HepG2 (cell line): ENCODE measurements around the gene FAF2. TPM values are rescaled to one million over a fixed set of nuclear protein-coding genes. Genes with fewer than 3 reads are reported as not detected.

ENCODE experiments used
- AGO1 ChIP-seq: fragments of 200-400 bp; formaldehyde crosslinking; IDR thresholded peaks from 2 replicates; pipeline ENCODE4 v1.6.1; 2017; ENCODE audit warnings: mild to moderate bottlenecking, low read depth, low read length, moderate library complexity; ENCODE audit not compliant: poor library complexity, severe bottlenecking
- BHLHE40 ChIP-seq: IDR thresholded peaks from 2 replicates; pipeline ENCODE4 v1.6.1; 2011; ENCODE audit warnings: low read length, improper control_type of control experiment
- ELF4 ChIP-seq: sonication (generic); formaldehyde crosslinking; IDR thresholded peaks from 2 replicates; pipeline ENCODE4 v1.5.0; 2020; ENCODE audit warnings: missing genetic modification reagents, mild to moderate bottlenecking, moderate library complexity, borderline replicate concordance
- FOXO4 ChIP-seq: sonication (generic); formaldehyde crosslinking; conservative IDR thresholded peaks from 2 replicates; pipeline ENCODE4 v1.8.1; 2023; ENCODE audit warnings: missing genetic modification reagents
- GRHL1 ChIP-seq: sonication (generic); formaldehyde crosslinking; conservative IDR thresholded peaks from 2 replicates; pipeline ENCODE4 v1.8.0; 2022; ENCODE audit warnings: missing genetic modification reagents
- HDAC1 ChIP-seq: sonication (generic); formaldehyde crosslinking; IDR thresholded peaks from 2 replicates; pipeline ENCODE4 v1.5.1; 2020; ENCODE audit warnings: mild to moderate bottlenecking, missing genetic modification reagents
- HNRNPK ChIP-seq: fragments of 200-400 bp; formaldehyde crosslinking; IDR thresholded peaks from 2 replicates; pipeline ENCODE4 v1.6.1; 2018; ENCODE audit warnings: low read length, low read depth, moderate library complexity, mild to moderate bottlenecking; ENCODE audit not compliant: poor library complexity, severe bottlenecking
- KDM4B ChIP-seq: sonication (generic); formaldehyde crosslinking; IDR thresholded peaks from 2 replicates; pipeline ENCODE4 v1.4.0; 2020; ENCODE audit warnings: missing genetic modification reagents
- MED13 ChIP-seq: sonication (generic); formaldehyde crosslinking; IDR thresholded peaks from 2 replicates; pipeline ENCODE4 v1.5.0; 2020; ENCODE audit warnings: missing genetic modification reagents
- MYC ChIP-seq: sonication (generic); formaldehyde crosslinking; IDR thresholded peaks from 2 replicates; pipeline ENCODE4 v1.9.0; 2021; ENCODE audit warnings: missing genetic modification reagents, borderline replicate concordance
- RNF2 ChIP-seq: fragments of 450-650 bp; conservative IDR thresholded peaks from 2 replicates; pipeline ENCODE4 v1.6.1; 2016; ENCODE audit warnings: low read depth
- TFDP2 ChIP-seq: sonication (generic); formaldehyde crosslinking; IDR thresholded peaks from 2 replicates; pipeline ENCODE4 v1.4.0; 2020; ENCODE audit warnings: missing genetic modification reagents
- THAP8 ChIP-seq: sonication (generic); formaldehyde crosslinking; IDR thresholded peaks from 2 replicates; pipeline ENCODE4 v1.5.1; 2020; ENCODE audit warnings: missing genetic modification reagents, mild to moderate bottlenecking, borderline replicate concordance
- ZNF143 ChIP-seq: sonication (generic); formaldehyde crosslinking; IDR thresholded peaks from 2 replicates; pipeline ENCODE4 v1.4.0; 2020; ENCODE audit warnings: missing genetic modification reagents
- ZNF3 ChIP-seq: IDR thresholded peaks from 2 replicates; pipeline ENCODE4 v1.7.0; 2017; ENCODE audit warnings: inconsistent platforms
- ZNF326 ChIP-seq: sonication (generic); formaldehyde crosslinking; IDR thresholded peaks from 2 replicates; pipeline ENCODE4 v1.4.0; 2020; ENCODE audit warnings: missing genetic modification reagents, borderline replicate concordance
- ZNF337 ChIP-seq: sonication (generic); formaldehyde crosslinking; IDR thresholded peaks from 2 replicates; pipeline ENCODE4 v1.5.1; 2020; ENCODE audit warnings: missing genetic modification reagents, low read depth, mild to moderate bottlenecking, borderline replicate concordance
- ZNF530 ChIP-seq: sonication (generic); formaldehyde crosslinking; IDR thresholded peaks from 2 replicates; pipeline ENCODE4 v1.5.0; 2020; ENCODE audit warnings: low read depth, mild to moderate bottlenecking, missing genetic modification reagents
- ZNF598 ChIP-seq: sonication (generic); formaldehyde crosslinking; IDR thresholded peaks from 2 replicates; pipeline ENCODE4 v1.5.1; 2020; ENCODE audit warnings: mild to moderate bottlenecking, missing genetic modification reagents, borderline replicate concordance
- ZNF644 ChIP-seq: IDR thresholded peaks from 2 replicates; pipeline ENCODE4 v1.6.1; 2016; ENCODE audit warnings: low read depth
- ZXDC ChIP-seq: sonication (generic); formaldehyde crosslinking; IDR thresholded peaks from 2 replicates; pipeline ENCODE4 v1.5.0; 2020; ENCODE audit warnings: mild to moderate bottlenecking, missing genetic modification reagents
- polyA plus RNA-seq, 8 experiments: library from polyadenylated mRNA; depleted of rRNA in 3 of 8; stranded (reverse) in 7 of 8; unstranded in 1 of 8; fragments of >200 nt; fragmentation: Illumina TruSeq in 4 of 8; extraction: Trizol in 4 of 8; gene quantifications; 2 replicates each; pipeline versions ENCODE4 v1.2.1 to v1.2.3, GENCODE V29; 2011 to 2016; ENCODE audit warnings: low read depth in 4 of 8, missing spikeins in 1 of 8, mixed read lengths in 1 of 8; ENCODE audit not compliant: insufficient read depth in 1 of 8
- total RNA-seq, 5 experiments: library from RNA; depleted of rRNA; stranded (reverse); fragments of >200 nt; fragmentation: Illumina TruSeq; extraction: Trizol; gene quantifications; 2 replicates each; pipeline ENCODE4 v1.2.3, GENCODE V29; 2016; ENCODE audit warnings: low read depth in 1 of 5

FAF2 gene
- total and polyA plus RNA-seq, 2 of the 13 experiments (the other 11 are each of a cell fraction or from before 2014, with no cell fraction given): 27.8 to 34.3 TPM

- TF ChIP-seq MED13 (CRISPR knock-in tag) (no peak), KDM4B (CRISPR knock-in tag) (no peak), ZNF530 (CRISPR knock-in tag) (no peak), ZNF598 (CRISPR knock-in tag) (no peak), ZNF337 (CRISPR knock-in tag) (no peak), TFDP2 (peak; percentile 74), ELF4 (CRISPR knock-in tag) (no peak), AGO1 (no peak), ZNF326 (CRISPR knock-in tag) (no peak), HNRNPK (peak; percentile 17), HDAC1 (peak; percentile 86), GRHL1 (CRISPR knock-in tag) (no peak), FOXO4 (CRISPR knock-in tag) (no peak), ZNF644 (CRISPR knock-in tag) (no peak), ZNF143 (CRISPR knock-in tag) (0 out of 2 replicates have a peak, but pooled peaks have one; percentile 19), RNF2 (peak; percentile 66), MYC (CRISPR knock-in tag) (peak; percentile 53; the same call in 1 of the 2 replicates), THAP8 (CRISPR knock-in tag) (no peak), BHLHE40 (peak; percentile 39; the same call in 1 of the 2 replicates), ZXDC (no peak), ZNF3 (CRISPR knock-in tag) (no peak)
These were observed 31.9 kb upstream of the FAF2 start, which contains the start of gene CLTB (continued) for GRCh38 chr5:176415952-176416924.
